GM12878 (cell line): Measurements from ENCODE around the gene ITGB2. TPM values are rescaled to one million over a fixed set of nuclear protein-coding genes. Genes with fewer than 3 reads are reported as not detected.

ENCODE experiments used
- ATAC-seq: fragments of 200-7000 bp; cut with Tn5 transposase; 3 replicates; pipeline ENCODE4 v1.9.1; 2020; ENCODE audit warnings: mild to moderate bottlenecking, moderate library complexity
- BruUV-seq: library from RNA; stranded (reverse); fragments of 400-500 nt; replicated peaks from 2 replicates; lab custom pipeline; 2021; lab: Mats Ljungman, UMichigan
- CTCF ChIA-PET: fragments of 300-600 bp; sonication (Branson Sonifier 250); formaldehyde crosslinking; extraction: SDS; loops from one replicate; lab custom pipeline; 2021; ENCODE audit warnings: inconsistent platforms; lab: Yijun Ruan, JAX
- POLR2A ChIA-PET: fragments of 350-600 bp; formaldehyde crosslinking; extraction: SDS; loops from one replicate; lab custom pipeline; 2021; ENCODE audit warnings: inconsistent platforms; lab: Charles Lee
- RAD21 ChIA-PET: fragments of 300-600 bp; sonication (Branson Sonifier 250); formaldehyde crosslinking; loops from one replicate; lab custom pipeline; 2023; ENCODE audit warnings: antibody characterized with exemption; ENCODE audit not compliant: unreplicated experiment; lab: Charles Lee
- SMC1A ChIA-PET: fragments of 300-600 bp; sonication (Branson Sonifier 250); formaldehyde crosslinking; loops from one replicate; lab custom pipeline; 2023; ENCODE audit not compliant: unreplicated experiment, uncharacterized antibody; lab: Charles Lee
- DNase-seq: peaks from one replicate; pipeline ENCODE4 v3.0.0-alpha.2; 2011; ENCODE audit warnings: low read depth, low spot score
- FAIRE-seq: peaks from 3 replicates; lab custom pipeline; 2011; peaks lifted over from hg19 to GRCh38; lab: Jason Lieb, UNC
- H2AFZ ChIP-seq: 2 replicates; pipeline ENCODE4 v1.6.0; 2011; ENCODE audit warnings: low read depth, low read length, control low read depth; ENCODE audit not compliant: control insufficient read depth
- H3K27ac ChIP-seq: 2 replicates; pipeline ENCODE4 v1.5.1; 2011; ENCODE audit warnings: control low read depth; ENCODE audit not compliant: control insufficient read depth, insufficient read depth
- H3K27me3 ChIP-seq, 2 experiments: replicated peaks in 1 of 2; 2 replicates each; pipeline versions ENCODE4 v1.6.0 to v1.6.1; 2011; ENCODE audit warnings: low read length in 1 of 2; ENCODE audit not compliant: control insufficient read depth in 2 of 2, insufficient read depth in 2 of 2
- H3K36me3 ChIP-seq, 2 experiments: 2 replicates each; pipeline ENCODE4 v1.5.1; 2011; ENCODE audit warnings: low read length in 1 of 2; ENCODE audit not compliant: control insufficient read depth in 2 of 2, insufficient read depth in 2 of 2
- H3K4me1 ChIP-seq: 2 replicates; pipeline ENCODE4 v1.6.1; 2011; ENCODE audit warnings: mild to moderate bottlenecking, low read length, moderate library complexity, mixed read lengths; ENCODE audit not compliant: control insufficient read depth, insufficient read depth
- H3K4me2 ChIP-seq: 2 replicates; pipeline ENCODE4 v1.6.0; 2011; ENCODE audit warnings: control low read depth; ENCODE audit not compliant: control insufficient read depth, insufficient read depth
- H3K4me3 ChIP-seq: fragments of 200-600 bp; sonication (generic); 2 replicates; pipeline ENCODE4 v1.5.1; 2016
- H3K79me2 ChIP-seq: 2 replicates; pipeline ENCODE4 v1.6.0; 2011; ENCODE audit warnings: low read length; ENCODE audit not compliant: control insufficient read depth, insufficient read depth
- H3K9ac ChIP-seq: 2 replicates; pipeline ENCODE4 v1.8.0; 2011; ENCODE audit warnings: low read length, control low read depth, mixed read lengths; ENCODE audit not compliant: control insufficient read depth, insufficient read depth
- H3K9me3 ChIP-seq: replicated peaks from 3 replicates; pipeline ENCODE4 v1.5.1; 2011; ENCODE audit warnings: mild to moderate bottlenecking, low read length; ENCODE audit not compliant: control insufficient read depth, insufficient read depth
- H4K20me1 ChIP-seq: 2 replicates; pipeline ENCODE4 v1.6.0; 2011; ENCODE audit not compliant: control insufficient read depth, insufficient read depth
- NR2C1 ChIP-seq: fragments of 450-650 bp; IDR thresholded peaks from 2 replicates; pipeline ENCODE4 v1.6.1; 2017; ENCODE audit warnings: antibody characterized with exemption, mild to moderate bottlenecking, moderate library complexity
- RAD21 ChIP-seq: IDR thresholded peaks from 2 replicates; pipeline ENCODE4 v1.6.1; 2011; ENCODE audit warnings: mild to moderate bottlenecking, low read depth, low read length, moderate library complexity; ENCODE audit not compliant: insufficient read depth
- WGBS: methylation state at CpG from one replicate; pipeline ENCODE4 v1.1.6; 2016; ENCODE audit warnings: low lambda C conversion rate; ENCODE audit not compliant: insufficient replicate concordance, insufficient coverage; ENCODE audit errors: missing lambda C conversion rate; 5-methylcytosine and 5-hydroxymethylcytosine counted together
- in situ Hi-C: fragments of 300-500 bp; cut with MboI; formaldehyde crosslinking; loops from 9 replicates; pipeline ENCODE4 v1.14.3; 2018; ENCODE audit warnings: mixed read lengths
- intact Hi-C: fragments of 100-400 bp; cut with micrococcal nuclease; formaldehyde crosslinking; loops from one replicate; pipeline ENCODE4 v1.14.2; 2022; ENCODE audit not compliant: unreplicated experiment
- polyA plus RNA-seq, 11 experiments: library from polyadenylated mRNA; depleted of rRNA in 4 of 11; unstranded in 6 of 11; stranded (reverse) in 5 of 11; fragments of >200 nt; fragmentation: Nextera tagmentation in 4 of 11; fragmentation: Illumina TruSeq in 1 of 11; extraction: Ambion mirVana in 4 of 11; extraction: Trizol in 1 of 11; gene quantifications; 1 replicate in 1 of 11; 2 replicates in 10 of 11; pipeline versions ENCODE4 v1.2.1 to v1.2.3, GENCODE V29; 2011 to 2016; ENCODE audit warnings: inconsistent platforms in 2 of 11, missing spikeins in 2 of 11, low read depth in 1 of 11
- total RNA-seq, 4 experiments: library from RNA; depleted of rRNA in 3 of 4; stranded (reverse); fragments of >200 nt in 3 of 4; fragmentation: Illumina TruSeq in 1 of 4; extraction: Trizol in 1 of 4; gene quantifications; 2 replicates each; pipeline versions ENCODE4 v1.2.1 to v1.2.3, GENCODE V29; 2013 to 2021
- TF ChIP-seq, protein P1 (sequence below): fragments of 450-650 bp; IDR thresholded peaks from 2 replicates; pipeline ENCODE4 v1.6.1; 2017; ENCODE audit warnings: mild to moderate bottlenecking

ITGB2 gene
- total and polyA plus RNA-seq, 10 of the 15 experiments (the other 5 are each of a cell fraction or from before 2014, with no cell fraction given), result 8.0 to 172 (median 58.9) TPM

GRCh38 chr21:44934797-44935532 is 14.3 kb upstream of the ITGB2 start:
- POLR2A ChIA-PET, result interaction anchor here (0.6 to 0.9 kb wide), 2 partner anchors 8 to 203 kb away, joined by 3 to 5 read pairs; no protein-coding TSS in a partner anchor
- H3K9ac ChIP-seq, result no peak overlapping the region
- no peaks in the 10 kb centered on the region for H3K27me3 ChIP-seq
- no peak overlapping the region for H2AFZ ChIP-seq
- peaks cover 6% of the 10 kb centered on the region; the same call in 1 of the 2 replicates for H4K20me1 ChIP-seq
- H3K4me3 ChIP-seq, result no peak overlapping the region
- FAIRE-seq (no peak), DNase-seq (no peak), ATAC-seq (no peak)
- RAD21 ChIA-PET, result interaction anchor here (0.7 to 1.3 kb wide), 4 partner anchors 42 to 141 kb away, joined by 3 to 5 read pairs (median 4); partner anchors contain the start of gene PTTG1IP
- TF ChIP-seq RAD21 (no peak), NR2C1 (no peak)
- TF ChIP-seq, protein P1, sequence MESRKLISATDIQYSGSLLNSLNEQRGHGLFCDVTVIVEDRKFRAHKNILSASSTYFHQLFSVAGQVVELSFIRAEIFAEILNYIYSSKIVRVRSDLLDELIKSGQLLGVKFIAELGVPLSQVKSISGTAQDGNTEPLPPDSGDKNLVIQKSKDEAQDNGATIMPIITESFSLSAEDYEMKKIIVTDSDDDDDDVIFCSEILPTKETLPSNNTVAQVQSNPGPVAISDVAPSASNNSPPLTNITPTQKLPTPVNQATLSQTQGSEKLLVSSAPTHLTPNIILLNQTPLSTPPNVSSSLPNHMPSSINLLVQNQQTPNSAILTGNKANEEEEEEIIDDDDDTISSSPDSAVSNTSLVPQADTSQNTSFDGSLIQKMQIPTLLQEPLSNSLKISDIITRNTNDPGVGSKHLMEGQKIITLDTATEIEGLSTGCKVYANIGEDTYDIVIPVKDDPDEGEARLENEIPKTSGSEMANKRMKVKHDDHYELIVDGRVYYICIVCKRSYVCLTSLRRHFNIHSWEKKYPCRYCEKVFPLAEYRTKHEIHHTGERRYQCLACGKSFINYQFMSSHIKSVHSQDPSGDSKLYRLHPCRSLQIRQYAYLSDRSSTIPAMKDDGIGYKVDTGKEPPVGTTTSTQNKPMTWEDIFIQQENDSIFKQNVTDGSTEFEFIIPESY, result no peak
- peaks cover 18% of the 10 kb centered on the region for H3K4me1 ChIP-seq
- SMC1A ChIA-PET, result interaction anchor here (0.6 to 6.2 kb wide), 5 partner anchors 8 to 142 kb away, joined by 3 to 56 read pairs (median 5); partner anchors contain the start of gene UBE2G2
- intact Hi-C loops (loop anchor here (5.0 kb wide), 2 partner anchors 118 to 133 kb away; partner anchors contain the start of genes SUMO3 and UBE2G2), in situ Hi-C loops (loop anchor here (5.0 to 10.0 kb wide), 2 partner anchors 50 to 138 kb away; no protein-coding TSS in a partner anchor)
- CTCF ChIA-PET, result interaction anchor here (1.1 to 6.1 kb wide), 9 partner anchors 15 to 424 kb away, joined by 3 to 80 read pairs (median 6); partner anchors contain the start of gene UBE2G2
- H3K9me3 ChIP-seq, result no peaks in the 10 kb centered on the region
- H3K27ac ChIP-seq, result no peak overlapping the region
- H3K36me3 ChIP-seq, result peaks cover 1 to 4% of the 10 kb centered on the region in 2 experiments; a peak in 2 of 4 replicates
- H3K4me2 ChIP-seq, result no peak overlapping the region
- peaks cover 17% of the 10 kb centered on the region for H3K79me2 ChIP-seq
- BruUV-seq, result no TSS peak
- WGBS, result 71% methylated on average over 9 of the region's 9 CpGs
